HepG2 (cell line): ENCODE measurements around the gene SPAAR. TPM values are rescaled to one million over a fixed set of nuclear protein-coding genes. Genes with fewer than 3 reads are reported as not detected.

Experiments
- ETV5 ChIP-seq: IDR thresholded peaks from 2 replicates; pipeline ENCODE4 v1.6.1; 2018; ENCODE audit warnings: missing biosample characterization, missing genetic modification reagents, inconsistent platforms, borderline replicate concordance
- GABPA ChIP-seq, 2 experiments: IDR thresholded peaks; 2 replicates each; pipeline ENCODE4 v1.6.1; 2011 to 2016; ENCODE audit warnings: low read depth in 2 of 2, low read length in 1 of 2, missing biosample characterization in 1 of 2, missing genetic modification characterization in 1 of 2
- GABPB1 ChIP-seq: IDR thresholded peaks from 2 replicates; pipeline ENCODE4 v1.6.1; 2016; ENCODE audit warnings: mild to moderate bottlenecking, missing genetic modification reagents, moderate library complexity, missing compliant biosample characterization
- GPN1 ChIP-seq: sonication (generic); formaldehyde crosslinking; IDR thresholded peaks from 2 replicates; pipeline ENCODE4 v1.5.1; 2020; ENCODE audit warnings: missing genetic modification reagents, borderline replicate concordance
- HOXA3 ChIP-seq: sonication (generic); formaldehyde crosslinking; IDR thresholded peaks from 2 replicates; pipeline ENCODE4 v1.5.0; 2020; ENCODE audit warnings: missing genetic modification reagents
- PRPF4 ChIP-seq: fragments of 200-400 bp; formaldehyde crosslinking; IDR thresholded peaks from 2 replicates; pipeline ENCODE4 v1.6.1; 2016; ENCODE audit warnings: low read length, low read depth; ENCODE audit not compliant: poor library complexity, severe bottlenecking
- RFX1 ChIP-seq: fragments of 450-650 bp; IDR thresholded peaks from 2 replicates; pipeline ENCODE4 v1.6.1; 2017
- SOX13 ChIP-seq, 3 experiments: fragments of 450-650 bp in 1 of 3; sonication (generic) in 1 of 3; formaldehyde crosslinking in 1 of 3; IDR thresholded peaks in 2 of 3; conservative IDR thresholded peaks in 1 of 3; 2 replicates each; pipeline versions ENCODE4 v1.5.0 to v1.6.1; 2016 to 2020; ENCODE audit warnings: antibody characterized with exemption in 1 of 3, mild to moderate bottlenecking in 1 of 3, missing compliant biosample characterization in 1 of 3, missing genetic modification reagents in 1 of 3, moderate library complexity in 1 of 3
- SOX5 ChIP-seq: IDR thresholded peaks from 2 replicates; pipeline ENCODE4 v1.6.1; 2016; ENCODE audit warnings: borderline replicate concordance
- SP4 ChIP-seq: sonication (generic); formaldehyde crosslinking; IDR thresholded peaks from 2 replicates; pipeline ENCODE4 v1.8.1; 2023; ENCODE audit warnings: mild to moderate bottlenecking, missing genetic modification reagents
- ZFX ChIP-seq: sonication (generic); formaldehyde crosslinking; IDR thresholded peaks from 2 replicates; pipeline ENCODE4 v1.4.0; 2020; ENCODE audit warnings: mild to moderate bottlenecking, low read depth, missing genetic modification reagents, moderate library complexity
- ZFY ChIP-seq: sonication (generic); formaldehyde crosslinking; IDR thresholded peaks from 2 replicates; pipeline ENCODE4 v1.4.0; 2020; ENCODE audit warnings: missing genetic modification reagents
- ZNF329 ChIP-seq: sonication (generic); formaldehyde crosslinking; IDR thresholded peaks from 2 replicates; pipeline ENCODE4 v1.9.0; 2021; ENCODE audit warnings: low read depth, mild to moderate bottlenecking, missing genetic modification reagents
- ZNF574 ChIP-seq: sonication (generic); formaldehyde crosslinking; IDR thresholded peaks from 2 replicates; pipeline ENCODE4 v1.4.0; 2020; ENCODE audit warnings: missing genetic modification reagents
- ZNF687 ChIP-seq: sonication (generic); formaldehyde crosslinking; IDR thresholded peaks from 2 replicates; pipeline ENCODE4 v1.5.1; 2020; ENCODE audit warnings: mild to moderate bottlenecking, missing genetic modification reagents, moderate library complexity
- ZNF775 ChIP-seq: sonication (generic); formaldehyde crosslinking; IDR thresholded peaks from 2 replicates; pipeline ENCODE4 v1.4.0; 2020; ENCODE audit warnings: missing genetic modification reagents, mild to moderate bottlenecking, moderate library complexity, borderline replicate concordance
- polyA plus RNA-seq, 8 experiments: library from polyadenylated mRNA; depleted of rRNA in 3 of 8; stranded (reverse) in 7 of 8; unstranded in 1 of 8; fragments of >200 nt; fragmentation: Illumina TruSeq in 4 of 8; extraction: Trizol in 4 of 8; gene quantifications; 2 replicates each; pipeline versions ENCODE4 v1.2.1 to v1.2.3, GENCODE V29; 2011 to 2016; ENCODE audit warnings: low read depth in 4 of 8, missing spikeins in 1 of 8, mixed read lengths in 1 of 8; ENCODE audit not compliant: insufficient read depth in 1 of 8
- total RNA-seq, 5 experiments: library from RNA; depleted of rRNA; stranded (reverse); fragments of >200 nt; fragmentation: Illumina TruSeq; extraction: Trizol; gene quantifications; 2 replicates each; pipeline ENCODE4 v1.2.3, GENCODE V29; 2016; ENCODE audit warnings: low read depth in 1 of 5
- TF ChIP-seq, protein P1 (sequence below): sonication (generic); formaldehyde crosslinking; IDR thresholded peaks from 2 replicates; pipeline ENCODE4 v1.5.1; 2020; ENCODE audit warnings: missing genetic modification reagents, mild to moderate bottlenecking, borderline replicate concordance

Gene SPAAR
- total and polyA plus RNA-seq, 2 of the 13 experiments (the other 11 are each of a cell fraction or from before 2014, with no cell fraction given) = 0.07 TPM; not detected in 1

DNA sequence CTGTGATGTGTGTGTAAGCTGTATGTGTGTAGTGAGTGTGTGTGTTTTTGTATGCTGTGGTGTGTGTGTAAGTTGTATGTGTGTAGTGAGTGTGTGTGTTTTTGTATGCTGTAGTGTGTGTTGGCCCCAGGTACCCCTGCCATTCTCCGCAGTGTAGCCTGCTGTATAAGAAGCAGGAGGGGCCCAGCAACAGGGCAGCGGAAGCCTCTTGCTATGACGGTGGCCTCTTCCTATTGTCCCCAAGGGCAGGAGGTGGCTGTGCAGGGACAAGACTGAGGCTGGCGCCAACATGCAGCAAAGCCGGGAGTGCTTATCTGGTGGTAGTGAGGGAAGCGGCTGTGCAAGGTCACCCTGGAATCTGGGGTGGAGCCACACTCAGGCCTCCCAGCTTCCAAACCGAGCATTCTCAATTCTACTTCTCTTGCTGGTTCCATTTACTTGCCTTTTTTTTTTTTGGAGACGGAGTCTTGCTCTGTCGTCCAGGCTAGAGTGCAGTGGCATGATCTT is 5.1 kb downstream of the SPAAR start (continued):
- peak; percentile 29; the same call in 1 of the 2 replicates for TF ChIP-seq ZNF574 (CRISPR knock-in tag)
- no peak for TF ChIP-seq GPN1 (CRISPR knock-in tag)
- TF ChIP-seq ZNF775 (CRISPR knock-in tag) = no peak
- TF ChIP-seq ZFX = peak; percentile 50; the same call in 1 of the 2 replicates
- no peak for TF ChIP-seq SP4
- TF ChIP-seq, protein P1, sequence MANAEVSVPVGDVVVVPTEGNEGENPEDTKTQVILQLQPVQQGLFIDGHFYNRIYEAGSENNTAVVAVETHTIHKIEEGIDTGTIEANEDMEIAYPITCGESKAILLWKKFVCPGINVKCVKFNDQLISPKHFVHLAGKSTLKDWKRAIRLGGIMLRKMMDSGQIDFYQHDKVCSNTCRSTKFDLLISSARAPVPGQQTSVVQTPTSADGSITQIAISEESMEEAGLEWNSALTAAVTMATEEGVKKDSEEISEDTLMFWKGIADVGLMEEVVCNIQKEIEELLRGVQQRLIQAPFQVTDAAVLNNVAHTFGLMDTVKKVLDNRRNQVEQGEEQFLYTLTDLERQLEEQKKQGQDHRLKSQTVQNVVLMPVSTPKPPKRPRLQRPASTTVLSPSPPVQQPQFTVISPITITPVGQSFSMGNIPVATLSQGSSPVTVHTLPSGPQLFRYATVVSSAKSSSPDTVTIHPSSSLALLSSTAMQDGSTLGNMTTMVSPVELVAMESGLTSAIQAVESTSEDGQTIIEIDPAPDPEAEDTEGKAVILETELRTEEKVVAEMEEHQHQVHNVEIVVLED (CRISPR knock-in tag) = no peak
- TF ChIP-seq ETV5 = peak; percentile 44; the same call in 1 of the 2 replicates
- TF ChIP-seq PRPF4 = no peak
- no peak for TF ChIP-seq ZFY (CRISPR knock-in tag)
- no peak for TF ChIP-seq ZNF329 (CRISPR knock-in tag)
- TF ChIP-seq SOX5 (CRISPR knock-in tag) = peak; percentile 74
- TF ChIP-seq SOX13 (IDR thresholded peaks at IDR 0.05) = peak; percentile 31; the same call in 1 of the 2 replicates
- peak in 1 of 2 experiments; percentile 76; a peak in 2 of 4 replicates for TF ChIP-seq SOX13 (CRISPR knock-in tag; conservative IDR thresholded peaks at IDR 0.05 in 1 of 2, IDR thresholded peaks at IDR 0.05 in 1 of 2)
- peak; percentile 45 for TF ChIP-seq GABPB1 (CRISPR knock-in tag)
- no peak for TF ChIP-seq RFX1
- TF ChIP-seq ZNF687 = peak; percentile 52
- 0 out of 2 replicates have a peak, but pooled peaks have one; percentile 29 for TF ChIP-seq HOXA3 (CRISPR knock-in tag)
- TF ChIP-seq GABPA (IDR thresholded peaks at IDR 0.05; ENCODE audit: low read depth, low read length) = peak; percentile 23; the same call in 1 of the 2 replicates
- TF ChIP-seq GABPA (CRISPR knock-in tag; IDR thresholded peaks at IDR 0.05; ENCODE audit: low read depth) = peak; percentile 70
